Fibroblast of villous mesenchyme (primary cell): Measurements from ENCODE around the gene EZR. TPM values are rescaled to one million over a fixed set of nuclear protein-coding genes. Genes with fewer than 3 reads are reported as not detected.

Experiments used
- DNase-seq: peaks from one replicate; pipeline ENCODE4 v3.0.0-alpha.2; 2010; ENCODE audit warnings: low read depth
- H3K4me3 ChIP-seq: 2 replicates; pipeline ENCODE4 v1.5.1; 2011; ENCODE audit warnings: low read depth, mild to moderate bottlenecking, low read length
- total RNA-seq: library from RNA; depleted of rRNA; stranded (reverse); fragments of >200 nt; gene quantifications from 2 replicates; pipeline ENCODE4 v1.2.3, GENCODE V29; 2012
- TF ChIP-seq, protein P1 (sequence below): IDR thresholded peaks from 2 replicates; pipeline ENCODE4 v1.5.1; 2012; ENCODE audit warnings: low read depth, mild to moderate bottlenecking, low read length; ENCODE audit not compliant: insufficient read depth

The EZR gene
- total RNA-seq, 1 donor: 100 TPM

DNA sequence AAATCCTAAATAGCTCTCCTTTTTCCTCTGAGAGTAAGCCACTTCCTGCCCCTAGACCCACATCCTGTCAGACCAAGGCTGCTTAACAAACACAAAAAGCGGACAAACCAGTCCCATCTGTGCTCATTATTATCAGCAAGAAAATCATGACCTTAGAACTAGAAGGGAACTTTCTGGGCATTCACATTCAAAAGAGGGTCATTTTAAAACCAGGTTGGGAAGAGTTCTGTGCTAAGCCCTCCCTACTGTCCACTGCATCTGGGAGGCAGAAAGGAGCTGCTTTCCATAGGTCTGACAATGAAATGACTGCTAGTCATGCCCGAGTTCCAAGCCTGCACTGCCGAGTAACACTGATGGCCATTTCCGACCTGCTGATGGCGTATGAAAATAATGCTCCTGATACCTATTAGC lies 15.4 kb downstream of the EZR start:
- TF ChIP-seq, protein P1, sequence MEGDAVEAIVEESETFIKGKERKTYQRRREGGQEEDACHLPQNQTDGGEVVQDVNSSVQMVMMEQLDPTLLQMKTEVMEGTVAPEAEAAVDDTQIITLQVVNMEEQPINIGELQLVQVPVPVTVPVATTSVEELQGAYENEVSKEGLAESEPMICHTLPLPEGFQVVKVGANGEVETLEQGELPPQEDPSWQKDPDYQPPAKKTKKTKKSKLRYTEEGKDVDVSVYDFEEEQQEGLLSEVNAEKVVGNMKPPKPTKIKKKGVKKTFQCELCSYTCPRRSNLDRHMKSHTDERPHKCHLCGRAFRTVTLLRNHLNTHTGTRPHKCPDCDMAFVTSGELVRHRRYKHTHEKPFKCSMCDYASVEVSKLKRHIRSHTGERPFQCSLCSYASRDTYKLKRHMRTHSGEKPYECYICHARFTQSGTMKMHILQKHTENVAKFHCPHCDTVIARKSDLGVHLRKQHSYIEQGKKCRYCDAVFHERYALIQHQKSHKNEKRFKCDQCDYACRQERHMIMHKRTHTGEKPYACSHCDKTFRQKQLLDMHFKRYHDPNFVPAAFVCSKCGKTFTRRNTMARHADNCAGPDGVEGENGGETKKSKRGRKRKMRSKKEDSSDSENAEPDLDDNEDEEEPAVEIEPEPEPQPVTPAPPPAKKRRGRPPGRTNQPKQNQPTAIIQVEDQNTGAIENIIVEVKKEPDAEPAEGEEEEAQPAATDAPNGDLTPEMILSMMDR: no peak
- H3K4me3 ChIP-seq: no peak overlapping the region
- peak; percentile 48 for DNase-seq

DNA sequence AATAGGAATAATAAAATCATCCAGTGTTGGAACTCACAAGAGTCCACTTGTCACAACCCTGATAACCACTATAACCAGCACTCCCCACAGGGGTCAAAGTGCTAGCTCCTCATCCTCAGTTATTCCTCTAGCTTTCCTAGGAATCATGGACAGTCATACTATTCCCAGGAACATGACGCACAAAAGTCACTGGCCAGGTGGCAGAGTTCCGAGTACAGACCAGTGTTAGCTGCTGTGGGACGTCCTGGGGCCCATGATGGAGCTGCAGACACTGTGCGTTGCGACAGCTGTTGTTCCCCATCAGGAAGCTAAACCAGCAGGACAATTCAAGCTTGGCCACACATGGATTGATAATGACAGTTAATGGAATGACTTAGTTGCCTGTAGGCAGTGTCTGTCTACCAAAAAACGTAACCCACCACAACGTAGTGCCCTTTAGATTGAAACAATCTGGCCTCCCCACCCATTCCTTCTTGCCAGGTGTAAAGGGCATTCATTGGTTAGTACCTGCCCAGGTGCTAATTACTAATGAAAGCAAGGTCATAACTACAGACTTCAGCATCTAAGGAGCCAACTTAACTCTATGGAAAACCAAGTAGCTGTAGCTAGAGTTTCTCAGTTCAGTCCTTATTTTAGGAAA lies 17.4 kb downstream of the EZR start:
- TF ChIP-seq, protein P1: no peak
- H3K4me3 ChIP-seq: no peak overlapping the region
- no peak for DNase-seq

DNA sequence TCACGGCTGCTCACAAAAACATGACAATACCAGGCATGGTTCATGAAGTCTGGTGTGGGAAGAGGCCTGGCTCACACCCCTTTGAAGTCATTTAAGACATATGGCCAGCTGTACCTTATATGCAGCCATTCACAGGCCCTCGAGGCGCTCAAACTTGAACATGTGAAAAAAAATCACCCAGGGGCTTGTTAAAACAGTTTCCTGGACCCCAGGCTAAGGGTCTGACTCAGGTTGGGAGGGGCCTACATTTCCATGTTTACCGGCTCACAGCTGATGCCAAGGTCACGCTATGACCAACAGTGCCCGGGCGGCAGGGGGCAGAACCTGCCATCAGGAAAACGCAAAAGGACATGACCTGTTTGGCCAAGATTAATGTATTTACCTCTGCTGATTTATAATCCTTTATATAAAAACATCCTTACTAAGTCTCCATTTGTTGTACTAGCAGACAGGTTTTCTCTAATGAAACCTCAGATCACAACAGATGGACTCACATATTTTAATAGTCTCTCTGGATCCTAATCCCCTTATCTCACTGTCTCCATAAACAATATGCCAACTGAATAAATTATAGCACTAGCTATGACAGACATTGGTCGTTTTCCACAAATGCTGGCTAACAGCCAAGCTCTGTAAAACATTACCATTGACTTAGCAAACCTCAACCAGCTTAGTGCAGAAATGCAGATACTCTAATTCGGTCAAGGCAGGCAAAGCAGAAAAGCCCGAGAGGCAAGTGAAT lies 19.9 kb downstream of the EZR start:
- H3K4me3 ChIP-seq: no peak overlapping the region
- DNase-seq: peak; percentile 84
- TF ChIP-seq, protein P1: peak; percentile 13

GRCh38 chr6:158798311-158798710 lies 20.9 kb downstream of the EZR start:
- DNase-seq: no peak
- TF ChIP-seq, protein P1: no peak

GRCh38 chr6:158797331-158798310 lies 21.5 kb downstream of the EZR start:
- H3K4me3 ChIP-seq: no peak overlapping the region
- DNase-seq: peak; percentile 82
- TF ChIP-seq, protein P1: no peak

More at GRCh38 chr6:158798311-158798710, 20.9 kb downstream of the EZR start:
- H3K4me3 ChIP-seq: no peak overlapping the region

- H3K4me3 ChIP-seq: no peak overlapping the region
Measured at GRCh38 chr6:158796353-158796752, 22.8 kb downstream of the EZR start.

More at GRCh38 chr6:158796353-158796752, 22.8 kb downstream of the EZR start:
- DNase-seq: no peak
- TF ChIP-seq, protein P1: no peak
